GM18508 (cell line): ENCODE measurements around the gene EIF4A2.

ENCODE experiments used
- ATAC-seq: cut with Tn5 transposase; IDR thresholded peaks from one replicate; pipeline ENCODE4 v1.9.1; 2021; ENCODE audit warnings: moderate number of reproducible peaks; ENCODE audit not compliant: insufficient read depth, unreplicated experiment

EIF4A2 gene

DNA sequence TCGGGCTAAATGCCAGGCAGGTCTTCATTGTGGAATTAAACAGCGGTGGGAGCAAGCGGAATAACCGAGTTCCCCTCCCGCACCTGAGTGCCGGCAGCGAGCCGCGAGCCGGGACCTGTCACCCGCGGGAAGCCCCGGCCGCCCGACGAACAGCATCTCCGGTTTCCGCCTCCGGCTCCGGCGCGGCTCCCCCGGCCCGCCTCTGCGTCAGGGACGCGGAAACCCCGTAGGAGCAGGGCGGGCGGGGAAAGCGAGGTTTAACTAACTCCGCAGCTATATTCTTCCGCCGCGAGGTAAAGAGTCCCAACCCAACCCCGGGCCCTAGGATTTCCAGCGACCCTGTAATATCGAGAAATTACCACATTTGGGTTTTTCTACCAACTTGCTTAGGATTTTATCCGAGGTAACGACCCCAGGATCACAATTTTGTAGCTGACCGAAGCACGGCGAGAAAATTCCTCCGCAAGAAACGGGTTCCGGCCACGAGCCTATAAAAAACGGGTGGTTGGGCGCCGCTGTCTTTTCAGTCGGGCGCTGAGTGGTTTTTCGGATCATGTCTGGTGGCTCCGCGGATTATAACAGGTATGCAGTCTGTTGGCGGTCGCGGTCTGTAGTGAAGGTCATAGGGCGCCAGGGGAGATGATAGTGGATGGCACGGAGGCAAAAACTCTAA lies at the start of gene EIF4A2:
TSS of gene EIF4A2 (plus strand) at position 520 of the 673 bp plus-strand sequence. CDS start at position 554, 34 bp downstream.
- no peak for ATAC-seq

DNA sequence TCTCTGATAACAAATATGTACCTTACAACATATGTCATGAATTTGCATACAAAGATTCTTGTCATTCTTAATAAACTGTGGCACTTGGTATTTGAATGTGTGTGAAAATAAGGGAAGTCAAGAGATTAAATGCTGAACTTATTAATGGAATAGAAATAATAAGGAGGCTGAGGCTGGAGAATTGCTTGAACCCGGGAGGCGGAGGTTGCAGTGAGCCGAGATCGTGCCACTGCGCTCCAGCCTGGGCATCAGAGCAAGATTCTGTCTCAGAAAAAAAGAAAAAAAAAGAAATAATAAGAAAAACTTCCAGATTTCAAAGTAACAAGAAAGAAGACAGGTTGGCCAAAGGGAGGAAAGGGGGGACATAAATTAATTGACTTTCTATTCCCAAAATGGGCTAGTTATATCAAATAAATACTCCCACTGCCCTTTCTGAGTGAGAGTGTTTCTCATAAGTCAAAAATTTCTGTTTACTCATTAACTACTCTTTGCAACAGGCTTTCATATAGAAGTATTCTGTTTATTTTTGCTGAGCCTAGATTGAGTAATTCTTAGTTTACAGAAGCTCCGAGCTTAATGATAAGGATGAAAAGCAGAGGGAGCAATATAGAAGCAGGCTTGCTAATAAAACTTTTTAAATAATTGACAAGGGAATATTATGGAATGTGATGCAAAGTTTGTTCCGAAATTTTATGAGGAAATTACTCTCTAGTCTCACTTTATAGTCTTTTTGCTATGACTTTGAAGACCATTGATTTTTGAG lies 40.6 kb upstream of the EIF4A2 start:
- no peak for ATAC-seq

DNA sequence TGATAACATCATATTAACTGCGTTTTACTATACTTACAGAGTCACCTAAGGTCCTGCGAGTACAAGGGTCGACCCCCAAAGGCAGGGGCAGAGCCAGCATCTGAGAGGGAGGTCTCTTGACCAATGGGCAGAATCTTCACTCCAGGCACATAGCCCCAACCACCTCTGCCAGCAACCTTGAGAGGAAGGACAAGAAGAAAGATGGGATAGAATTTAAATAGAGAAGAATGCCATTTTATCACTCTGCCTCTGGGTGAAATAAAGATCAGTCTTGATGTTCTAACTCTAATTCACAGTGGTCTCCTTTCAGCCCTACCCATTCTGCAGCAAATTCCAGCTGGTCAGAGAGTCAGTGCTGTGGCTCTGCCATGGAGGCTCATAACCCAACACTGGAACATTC lies 39.7 kb upstream of the EIF4A2 start:
- no peak for ATAC-seq

DNA sequence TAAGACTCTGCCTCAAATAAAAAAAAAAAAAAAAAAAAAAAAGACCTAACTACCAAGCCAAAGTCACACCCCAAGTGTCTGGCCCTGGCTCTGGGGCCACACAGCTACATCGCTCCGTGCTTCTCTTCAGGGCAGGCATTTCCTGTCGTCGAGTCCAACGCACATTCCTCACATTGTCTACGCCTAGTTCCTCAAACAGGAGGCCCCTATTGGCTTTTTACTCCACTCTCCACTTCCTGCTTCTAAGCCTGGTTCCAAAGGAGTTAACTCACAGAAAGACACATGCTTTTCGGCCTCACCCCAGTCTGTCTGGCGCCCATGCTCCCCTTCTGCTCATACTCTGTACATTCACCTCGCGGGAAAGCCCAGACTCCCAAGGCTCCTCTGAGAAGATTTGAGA lies 37.4 kb upstream of the EIF4A2 start:
- ATAC-seq = no peak

DNA sequence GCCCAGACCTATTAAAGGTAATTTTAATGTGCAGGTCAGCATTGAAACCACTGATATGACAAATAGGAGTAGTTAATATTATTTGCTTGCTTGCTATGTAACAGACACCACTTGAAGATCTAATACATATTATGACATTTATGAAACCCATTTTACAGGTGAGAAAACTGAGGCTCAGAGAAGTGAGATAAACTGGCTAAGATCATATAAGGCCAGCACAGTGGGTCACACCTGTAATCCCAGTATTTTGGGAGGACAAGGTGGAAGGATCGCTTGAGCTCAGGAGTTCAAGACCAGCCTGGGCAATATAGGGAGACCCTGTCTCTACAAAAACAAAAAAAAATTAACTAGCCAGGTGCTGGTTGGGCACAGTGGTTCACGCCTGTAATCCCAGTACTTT lies 33.1 kb upstream of the EIF4A2 start:
- ATAC-seq = no peak

DNA sequence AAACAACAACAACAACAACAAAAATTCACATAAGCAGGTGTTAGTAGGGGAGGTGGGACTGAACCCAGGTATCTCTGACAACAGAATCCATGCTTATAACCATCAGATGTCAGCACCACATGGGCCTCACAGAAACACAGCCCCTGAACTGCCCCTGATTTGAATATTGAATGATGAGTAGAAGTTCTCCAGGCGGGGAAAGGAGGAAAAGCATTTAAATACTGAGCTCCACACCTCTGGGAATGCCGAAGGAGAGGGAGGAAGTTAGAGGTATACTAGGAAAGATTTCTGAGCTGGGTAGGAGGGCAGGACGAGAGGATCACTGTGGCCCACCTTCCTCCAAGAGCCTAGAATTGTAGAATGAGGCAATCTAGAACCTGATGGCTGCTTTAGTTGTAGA lies 31.9 kb upstream of the EIF4A2 start:
- ATAC-seq = no peak

DNA sequence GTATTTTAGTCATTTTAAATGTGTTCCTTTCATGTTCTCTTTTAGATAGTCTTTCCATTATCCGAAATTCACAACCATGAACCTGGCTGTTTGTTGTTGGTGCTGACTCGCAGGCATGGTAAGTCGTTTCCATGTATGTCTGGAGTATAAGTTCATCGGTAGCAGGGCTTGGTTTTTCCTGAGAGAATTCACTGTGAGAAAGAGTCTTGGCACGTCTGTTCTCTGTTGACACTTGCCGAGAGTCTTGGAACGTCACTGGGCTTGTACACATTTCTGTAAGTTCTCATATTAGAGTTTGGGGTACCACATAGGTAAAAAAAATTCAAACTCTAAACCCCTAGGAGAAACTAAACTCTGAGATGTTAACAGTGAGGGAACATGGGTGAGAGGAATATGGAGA lies 29.4 kb upstream of the EIF4A2 start:
- no peak for ATAC-seq

DNA sequence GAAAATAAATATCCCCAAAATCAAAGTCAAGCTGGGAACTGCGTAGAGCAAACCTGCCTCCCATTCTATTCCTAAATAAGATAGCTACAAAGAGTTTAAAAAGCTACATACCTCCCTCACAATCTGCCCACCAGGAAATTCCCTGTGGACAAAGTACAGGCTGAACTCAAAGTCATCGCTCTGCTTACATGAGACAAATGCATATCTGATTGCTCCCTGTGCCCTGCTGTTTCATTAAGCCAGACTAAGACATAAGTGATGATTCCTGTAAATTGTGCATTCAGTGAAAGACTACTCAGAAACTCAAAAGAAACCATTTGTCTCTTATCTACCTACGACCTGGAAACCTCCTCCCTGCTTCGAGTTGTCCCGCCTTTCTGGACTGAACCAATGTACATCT lies 28.5 kb upstream of the EIF4A2 start:
- no peak for ATAC-seq

DNA sequence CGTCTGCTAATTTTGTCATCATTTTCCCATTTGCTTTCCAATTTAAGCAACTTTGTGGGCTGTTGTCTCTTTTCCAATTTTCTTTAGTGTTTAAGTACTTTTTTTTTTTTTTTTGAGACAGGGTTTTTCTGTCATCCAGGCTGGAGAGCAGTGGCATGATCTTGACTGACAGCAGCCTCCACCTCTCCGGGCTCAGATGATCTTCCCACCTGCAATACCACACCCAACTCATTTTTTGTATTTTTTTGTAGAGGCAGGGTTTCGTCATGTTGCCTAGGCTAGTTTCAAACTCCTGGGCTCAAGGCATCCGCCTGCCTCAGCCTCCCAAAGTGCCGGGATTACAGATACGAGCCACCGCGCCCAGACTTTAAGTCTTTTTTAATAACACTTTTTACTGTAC lies 26.2 kb upstream of the EIF4A2 start:
- no peak for ATAC-seq

DNA sequence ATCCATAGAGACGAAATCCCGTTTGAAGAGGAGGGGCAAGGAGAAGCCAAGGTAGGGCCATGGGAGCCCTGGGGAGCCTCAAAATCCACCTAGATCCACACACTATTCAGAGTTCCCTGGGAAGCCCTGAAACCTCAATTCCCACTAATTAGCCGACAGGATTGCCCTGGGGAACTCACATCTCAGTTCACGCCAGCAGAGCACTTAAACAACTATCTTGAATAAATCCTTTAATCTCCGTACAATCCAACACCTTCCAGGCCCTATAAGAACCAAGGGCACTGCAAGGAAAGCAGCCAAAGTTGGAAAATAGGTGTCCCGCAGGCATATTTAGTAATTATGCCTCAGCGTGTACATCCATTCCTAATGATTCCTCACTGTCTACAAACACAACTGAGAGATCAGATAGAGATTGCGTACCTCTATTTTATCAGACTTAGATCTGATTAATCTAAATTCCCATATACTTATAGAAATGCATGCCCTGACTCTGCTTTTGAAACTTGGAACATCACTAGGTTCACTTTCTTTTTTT lies 25.6 kb upstream of the EIF4A2 start:
- ATAC-seq = no peak

DNA sequence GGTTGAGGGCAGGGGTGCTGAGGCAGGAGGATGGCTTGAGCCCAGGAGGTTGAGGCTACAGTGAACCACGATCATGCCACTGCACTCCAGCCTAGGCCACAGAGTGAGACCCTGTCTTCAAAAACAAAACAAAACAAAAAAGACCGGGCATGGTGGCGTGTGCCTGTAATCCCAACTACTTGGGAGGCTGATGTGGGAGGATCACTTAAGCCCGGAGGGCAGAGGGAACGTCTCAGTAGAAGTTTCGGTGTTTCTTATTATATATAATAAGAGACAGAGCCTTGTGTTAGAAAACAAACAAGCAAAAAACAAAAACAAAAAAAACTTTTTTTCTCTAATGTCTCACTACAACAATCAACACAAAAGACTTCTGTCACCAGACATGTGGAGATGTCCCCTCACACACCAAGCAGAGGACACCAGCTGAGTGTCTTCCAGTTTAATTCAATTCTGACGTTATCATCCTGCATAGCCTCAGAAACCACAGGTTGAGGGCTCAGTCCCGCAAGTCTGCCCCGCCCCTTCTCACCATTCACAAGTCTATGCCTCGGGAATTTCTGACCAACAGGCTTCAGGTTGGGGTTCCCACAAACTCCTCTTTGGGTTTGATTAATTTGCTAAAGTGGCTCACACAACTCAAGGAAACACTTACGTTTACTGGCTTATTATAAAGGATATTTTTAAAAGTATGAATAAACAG lies 24.0 kb upstream of the EIF4A2 start:
- no peak for ATAC-seq

DNA sequence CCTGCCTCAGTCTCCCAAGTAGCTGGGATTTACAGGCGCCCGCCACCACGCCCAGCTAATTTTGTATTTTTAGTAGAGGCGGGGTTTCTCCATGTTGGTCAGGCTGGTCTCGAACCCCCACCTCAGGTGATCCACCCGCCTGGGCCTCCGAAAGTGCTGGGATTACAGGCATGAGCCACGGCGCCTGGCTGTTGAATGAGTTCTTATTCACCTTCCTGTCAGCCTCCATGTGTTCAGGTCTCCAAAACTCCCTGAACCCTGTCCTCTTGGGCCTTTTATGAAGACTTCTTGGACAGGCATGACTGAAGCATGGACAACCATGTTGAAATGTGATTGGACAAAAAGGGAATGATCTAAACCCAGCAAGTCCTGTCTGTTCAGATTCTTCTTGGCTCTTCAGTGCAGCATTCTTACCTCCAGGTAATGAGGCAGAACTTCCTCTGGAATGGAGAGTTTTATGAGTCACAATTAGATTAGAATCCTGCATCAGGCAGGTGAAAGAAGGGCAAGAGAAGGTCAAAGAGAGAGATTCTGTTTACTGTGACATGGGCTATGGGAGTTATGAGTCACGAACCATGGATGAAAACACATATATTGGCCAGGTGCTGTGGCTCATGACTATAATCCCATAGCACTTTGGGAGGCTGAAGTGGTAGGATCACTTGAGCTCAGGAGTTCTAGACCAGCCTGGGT lies 23.1 kb upstream of the EIF4A2 start:
- no peak for ATAC-seq

DNA sequence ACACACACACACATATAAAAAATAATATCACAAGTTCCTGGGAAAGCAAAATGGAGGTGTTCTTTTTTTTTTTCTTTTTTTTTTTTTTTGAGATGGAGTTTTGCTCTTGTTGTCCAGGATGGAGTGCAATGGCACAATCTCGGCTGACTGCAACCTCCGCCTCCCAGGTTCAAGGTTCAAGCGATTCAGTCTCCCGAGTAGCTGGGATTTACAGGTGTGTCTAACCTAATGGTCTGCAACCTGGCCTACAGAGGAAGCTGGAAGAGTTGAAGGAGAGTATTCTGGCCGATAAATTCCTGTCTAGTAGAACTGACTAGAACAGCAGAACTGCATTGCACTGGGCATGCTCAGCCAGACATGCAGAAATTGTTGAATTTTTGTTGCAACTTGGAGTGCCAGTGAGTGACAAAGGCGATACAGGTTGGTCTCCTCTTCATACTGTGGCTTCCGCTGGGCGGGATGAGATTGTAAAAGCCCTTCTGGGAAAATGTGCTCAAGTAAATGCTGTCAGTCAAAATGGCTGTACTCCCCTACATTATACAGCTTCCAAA lies 22.4 kb upstream of the EIF4A2 start:
- no peak for ATAC-seq

DNA sequence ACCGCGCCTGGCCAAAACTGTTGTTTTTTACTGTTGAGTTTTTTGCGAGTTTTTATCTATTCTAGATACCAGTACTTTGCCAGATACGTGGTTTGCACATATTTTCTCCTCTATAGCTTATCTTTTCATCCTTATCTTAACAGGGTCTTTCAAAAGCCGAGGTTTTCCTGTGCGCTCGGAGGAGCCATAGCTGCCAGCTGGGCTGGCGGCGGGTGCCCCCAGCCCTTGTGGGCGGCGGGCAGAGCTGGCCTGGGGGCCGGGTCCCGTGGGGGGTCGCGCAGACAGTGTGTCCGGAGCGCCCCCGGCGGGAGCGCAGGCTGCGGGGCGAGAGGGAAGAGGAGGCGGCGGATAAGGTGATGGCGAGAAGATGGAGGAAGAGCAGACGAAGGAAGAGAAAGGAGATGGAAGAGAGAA lies 11.1 kb upstream of the EIF4A2 start:
- ATAC-seq = peak; percentile 13

DNA sequence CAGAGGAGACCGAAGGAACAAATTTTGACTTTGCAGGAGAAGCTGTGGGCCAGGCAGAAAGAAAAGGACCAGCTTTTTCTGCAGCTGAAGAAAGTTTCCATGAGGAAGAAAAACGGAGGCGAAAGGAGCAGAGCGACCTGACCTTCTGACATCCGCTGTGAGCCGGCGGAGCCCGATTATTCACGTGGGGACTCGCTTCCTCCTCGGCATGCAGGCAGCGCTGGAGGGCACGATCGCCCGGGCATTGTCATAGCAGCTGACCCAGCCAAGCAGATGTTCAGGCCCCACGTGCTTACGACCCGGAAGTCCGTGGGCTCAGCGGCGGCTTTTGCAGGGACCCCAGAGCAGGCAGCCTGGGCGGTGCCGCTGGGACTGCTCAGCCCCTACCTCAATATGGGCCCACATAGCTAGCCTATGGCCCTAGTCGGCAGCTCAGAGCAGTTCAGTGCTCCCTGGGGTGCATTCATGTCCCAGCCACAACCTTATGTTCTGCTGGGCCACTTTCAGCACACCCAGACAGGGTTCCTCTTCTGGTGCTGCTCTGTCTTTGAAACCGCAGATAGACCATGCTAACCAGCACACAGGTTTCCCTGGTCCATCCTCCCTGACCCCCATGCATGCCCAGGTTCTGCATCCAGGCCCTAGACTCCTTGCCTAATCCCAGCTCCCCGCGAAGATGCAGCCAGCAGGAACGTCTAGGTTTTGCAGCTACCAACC lies 10.5 kb upstream of the EIF4A2 start:
- ATAC-seq = peak; percentile 71

DNA sequence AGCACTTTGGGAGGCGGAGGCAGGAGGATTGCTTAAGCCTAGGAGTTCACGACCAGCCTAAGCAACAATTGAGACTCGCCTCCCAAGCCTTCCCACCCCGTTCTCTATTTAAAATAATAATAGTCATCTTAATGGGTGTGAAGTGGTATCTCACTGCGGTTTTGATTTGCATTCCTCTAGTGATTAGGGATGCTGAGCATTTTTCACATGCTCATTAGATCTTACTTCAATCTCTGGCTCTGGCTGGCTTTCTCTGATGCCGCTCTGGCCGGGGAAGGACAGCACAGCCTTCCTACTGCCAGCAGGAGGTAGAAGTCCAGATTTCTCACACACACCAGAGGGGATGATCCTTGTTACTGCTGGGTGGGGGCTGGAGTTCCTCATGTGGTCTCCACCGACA lies 7.4 kb upstream of the EIF4A2 start:
- ATAC-seq = no peak

DNA sequence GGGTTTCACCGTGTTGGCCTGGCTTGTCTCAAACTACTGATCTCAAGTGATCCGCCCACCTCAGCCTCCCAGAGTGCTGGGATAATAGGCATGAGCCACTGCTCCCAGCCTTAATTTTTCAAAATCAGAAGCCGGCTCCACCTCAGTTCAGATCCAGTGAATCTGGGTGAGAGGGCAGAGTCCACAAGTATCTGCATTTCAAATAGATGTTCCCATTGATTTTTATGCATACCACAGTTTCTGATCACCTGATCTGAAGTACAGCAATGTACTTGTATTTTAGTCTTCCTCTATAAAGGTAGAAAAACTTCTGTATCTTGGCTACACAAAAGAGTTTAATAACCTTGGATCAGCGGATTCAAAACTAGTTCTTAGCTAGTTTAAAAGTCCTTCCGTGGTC lies 4.2 kb upstream of the EIF4A2 start:
- ATAC-seq = no peak

DNA sequence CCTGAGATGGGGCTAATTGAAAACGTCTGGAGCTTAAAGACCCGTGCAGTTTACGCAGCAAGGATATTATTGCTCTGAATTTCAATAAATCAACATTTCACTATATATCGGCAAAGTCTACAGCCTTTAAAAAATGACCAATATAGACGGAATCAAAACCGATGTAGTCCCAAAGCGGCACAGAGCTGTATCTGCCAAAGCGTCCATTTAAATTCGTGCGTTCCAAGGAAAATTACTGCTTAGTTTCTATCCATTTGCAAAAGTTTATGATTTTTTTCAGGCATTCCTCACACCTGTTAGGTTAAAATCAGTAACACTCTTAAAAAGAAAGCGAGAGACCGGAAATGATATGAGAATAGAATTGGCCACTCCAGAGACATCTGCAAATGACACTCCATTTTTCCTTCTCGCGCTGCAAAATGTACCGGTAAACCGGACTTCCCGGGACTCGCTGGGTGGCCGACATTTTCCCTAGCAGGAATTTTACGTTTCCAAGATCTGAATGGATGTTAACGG lies 777 bp upstream of the EIF4A2 start:
- ATAC-seq = no peak

DNA sequence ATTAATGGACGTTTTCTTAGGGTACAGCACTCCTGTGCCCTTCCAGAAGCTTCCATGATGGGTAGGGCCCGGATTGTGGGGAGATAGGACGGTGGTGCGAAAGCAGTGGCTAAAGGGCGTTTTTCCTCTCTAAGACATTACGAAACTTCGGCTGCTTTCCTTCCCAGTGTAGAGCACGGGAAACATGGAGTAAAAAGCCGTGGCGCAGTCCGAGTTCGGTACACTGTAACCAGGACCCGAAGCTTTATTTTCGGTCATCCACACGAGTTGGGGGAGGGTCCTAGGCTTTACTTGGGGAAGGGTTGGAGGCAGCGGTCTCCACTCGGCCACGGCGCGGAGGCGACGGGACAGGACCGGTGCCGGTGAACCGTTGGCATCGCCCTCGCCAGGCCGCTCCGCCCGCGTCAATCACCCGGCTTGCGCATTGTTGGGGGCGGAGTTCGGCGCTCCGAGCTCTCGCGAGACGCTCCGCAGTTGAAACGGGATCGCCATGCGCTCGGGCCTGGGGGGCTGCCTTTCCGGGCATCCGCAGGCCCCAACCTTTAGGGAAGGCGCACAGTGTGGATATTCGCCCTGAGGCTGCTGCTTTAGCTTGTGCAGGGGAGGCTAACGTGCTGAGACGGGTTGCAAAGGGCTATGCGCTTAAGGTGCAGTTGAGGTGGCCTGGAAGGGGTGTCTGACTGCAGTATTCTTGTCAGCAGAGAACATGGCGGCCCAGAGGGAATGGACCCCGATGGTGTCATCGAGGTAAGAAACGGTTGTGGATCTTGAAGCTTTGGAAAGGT lies 546 bp downstream of the EIF4A2 start:
- ATAC-seq = no peak
